Progenitor cell of endocrine pancreas (in vitro differentiated cells): Measurements from ENCODE around the gene P2RY8. TPM values are rescaled to one million over a fixed set of nuclear protein-coding genes. Genes with fewer than 3 reads are reported as not detected.

ENCODE experiments used
- DNase-seq: peaks from one replicate; pipeline ENCODE4 v3.0.0; 2021; ENCODE audit warnings: low spot score; ENCODE audit not compliant: unreplicated experiment
- H3K27ac Mint-ChIP-seq: 2 replicates; pipeline ENCODE4 v1.8.0; 2021; ENCODE audit warnings: mild to moderate bottlenecking, moderate library complexity, mixed read lengths
- H3K27me3 Mint-ChIP-seq: 2 replicates; pipeline ENCODE4 v1.8.0; 2021; ENCODE audit warnings: mixed read lengths
- H3K36me3 Mint-ChIP-seq: 2 replicates; pipeline ENCODE4 v1.8.0; 2022; ENCODE audit warnings: mixed read lengths; ENCODE audit not compliant: insufficient read depth
- H3K4me1 Mint-ChIP-seq: 2 replicates; pipeline ENCODE4 v1.8.0; 2021; ENCODE audit warnings: low read depth, mixed read lengths
- H3K4me3 Mint-ChIP-seq: 2 replicates; pipeline ENCODE4 v1.8.0; 2021; ENCODE audit warnings: low read depth, mild to moderate bottlenecking, moderate library complexity, mixed read lengths
- H3K9me3 Mint-ChIP-seq: 2 replicates; pipeline ENCODE4 v1.8.0; 2021; ENCODE audit warnings: low read depth, mixed read lengths
- CTCF ChIP-seq: fragments of 200-600 bp; sonication (generic); IDR thresholded peaks from one replicate; pipeline ENCODE4 v1.5.0; 2021; ENCODE audit warnings: antibody characterized with exemption, mild to moderate bottlenecking; ENCODE audit not compliant: unreplicated experiment
- total RNA-seq: library from RNA; stranded (reverse); gene quantifications from 2 replicates; pipeline ENCODE4 v1.2.1, GENCODE V29; 2021

P2RY8 gene
- total RNA-seq, 1 donor from 2014 or later = not detected

GRCh38 chrX:1511150-1511549, 25.8 kb downstream of the P2RY8 start:
- Mint-ChIP-seq H3K27ac (no peak overlapping the region), H3K9me3 (no peaks in the 10 kb centered on the region), H3K4me3 (no peak overlapping the region), H3K36me3 (no peaks in the 10 kb centered on the region), H3K27me3 (peaks cover 10% of the 10 kb centered on the region), H3K4me1 (no peaks in the 10 kb centered on the region)
- no peak for DNase-seq
- TF ChIP-seq CTCF = no peak

- no peak overlapping the region for H3K27ac Mint-ChIP-seq
- no peak for TF ChIP-seq CTCF
- no peak overlapping the region for H3K4me3 Mint-ChIP-seq
- H3K27me3 Mint-ChIP-seq = peaks cover 8% of the 10 kb centered on the region
- no peaks in the 10 kb centered on the region for H3K9me3 Mint-ChIP-seq
- no peaks in the 10 kb centered on the region for H3K36me3 Mint-ChIP-seq
- H3K4me1 Mint-ChIP-seq = no peaks in the 10 kb centered on the region
- no peak for DNase-seq
Observed at GRCh38 chrX:1507511-1508463, 29.2 kb downstream of the P2RY8 start.

GRCh38 chrX:1506916-1507315, 30.1 kb downstream of the P2RY8 start:
- H3K4me1 Mint-ChIP-seq = no peaks in the 10 kb centered on the region
- no peak overlapping the region for H3K4me3 Mint-ChIP-seq
- no peak for DNase-seq
- TF ChIP-seq CTCF = no peak
- H3K36me3 Mint-ChIP-seq = no peaks in the 10 kb centered on the region
- H3K9me3 Mint-ChIP-seq = no peaks in the 10 kb centered on the region
- H3K27me3 Mint-ChIP-seq = peaks cover 8% of the 10 kb centered on the region
- H3K27ac Mint-ChIP-seq = no peak overlapping the region

GRCh38 chrX:1502853-1503252, 34.1 kb downstream of the P2RY8 start:
- no peaks in the 10 kb centered on the region for H3K36me3 Mint-ChIP-seq
- TF ChIP-seq CTCF = no peak
- H3K27ac Mint-ChIP-seq = no peak overlapping the region
- H3K27me3 Mint-ChIP-seq = no peaks in the 10 kb centered on the region
- no peaks in the 10 kb centered on the region for H3K4me1 Mint-ChIP-seq
- H3K9me3 Mint-ChIP-seq = no peaks in the 10 kb centered on the region
- no peak for DNase-seq
- no peak overlapping the region for H3K4me3 Mint-ChIP-seq

- no peak overlapping the region for H3K27ac Mint-ChIP-seq
- H3K4me3 Mint-ChIP-seq = no peak overlapping the region
- no peaks in the 10 kb centered on the region for H3K27me3 Mint-ChIP-seq
- no peaks in the 10 kb centered on the region for H3K9me3 Mint-ChIP-seq
- H3K4me1 Mint-ChIP-seq = no peaks in the 10 kb centered on the region
- no peak for TF ChIP-seq CTCF
- H3K36me3 Mint-ChIP-seq = no peaks in the 10 kb centered on the region
- no peak for DNase-seq
Observed at GRCh38 chrX:1502241-1502640, 34.7 kb downstream of the P2RY8 start.
